ENCODE data around the gene PLXDC1. TPM values are rescaled to one million over a fixed set of nuclear protein-coding genes. Genes with fewer than 3 reads are reported as not detected.

The PLXDC1 gene
- total and polyA plus RNA-seq, 2 donors: 7.1 to 12.7 TPM

GRCh38 chr17:39193346-39193745 is 41.9 kb upstream of the PLXDC1 start:
- DNase-seq (ENCODE audit: extremely low spot score): no peak
- H3K27ac ChIP-seq (ENCODE audit: low read depth): no peak overlapping the region
- WGBS: 81% methylated on average over 10 of the region's 10 CpGs
- peaks cover 5% of the 10 kb centered on the region for H3K36me3 ChIP-seq (ENCODE audit: insufficient read depth)
- H3K4me1 ChIP-seq (ENCODE audit: insufficient read depth): no peaks in the 10 kb centered on the region
- no peak overlapping the region for H3K4me3 ChIP-seq (ENCODE audit: low read depth, low read length)

GRCh38 chr17:39192901-39193300 is 41.5 kb upstream of the PLXDC1 start:
- Histone ChIP-seq H3K4me3 (ENCODE audit: low read depth, low read length) (no peak overlapping the region), H3K36me3 (ENCODE audit: insufficient read depth) (peaks cover 5% of the 10 kb centered on the region), H3K27ac (ENCODE audit: low read depth) (no peak overlapping the region), H3K4me1 (ENCODE audit: insufficient read depth) (no peaks in the 10 kb centered on the region)
- DNase-seq (ENCODE audit: extremely low spot score): no peak
- WGBS: 95% methylated on average over 16 of the region's 16 CpGs

- no peaks in the 10 kb centered on the region for H3K4me1 ChIP-seq (ENCODE audit: insufficient read depth)
- 90% methylated on average over 9 of the region's 9 CpGs for WGBS
- H3K36me3 ChIP-seq (ENCODE audit: insufficient read depth): peaks cover 5% of the 10 kb centered on the region
- no peak overlapping the region for H3K4me3 ChIP-seq (ENCODE audit: low read depth, low read length)
- H3K27ac ChIP-seq (ENCODE audit: low read depth): no peak overlapping the region
- no peak for DNase-seq (ENCODE audit: extremely low spot score)
These were observed 40.5 kb upstream of the PLXDC1 start for GRCh38 chr17:39191750-39192510.

GRCh38 chr17:39187152-39187830 is 35.9 kb upstream of the PLXDC1 start:
- H3K27ac ChIP-seq (ENCODE audit: low read depth): no peak overlapping the region
- no peaks in the 10 kb centered on the region for H3K4me1 ChIP-seq (ENCODE audit: insufficient read depth)
- 94% methylated on average over 9 of the region's 9 CpGs for WGBS
- H3K36me3 ChIP-seq (ENCODE audit: insufficient read depth): peaks cover 5% of the 10 kb centered on the region
- no peak overlapping the region for H3K4me3 ChIP-seq (ENCODE audit: low read depth, low read length)
- no peak for DNase-seq (ENCODE audit: extremely low spot score)

GRCh38 chr17:39186481-39187002 is 35.1 kb upstream of the PLXDC1 start:
- no peaks in the 10 kb centered on the region for H3K4me1 ChIP-seq (ENCODE audit: insufficient read depth)
- no peak overlapping the region for H3K4me3 ChIP-seq (ENCODE audit: low read depth, low read length)
- no peak overlapping the region for H3K27ac ChIP-seq (ENCODE audit: low read depth)
- 81% methylated on average over 15 of the region's 15 CpGs for WGBS
- DNase-seq (ENCODE audit: extremely low spot score): no peak
- peaks cover 2% of the 10 kb centered on the region for H3K36me3 ChIP-seq (ENCODE audit: insufficient read depth)

GRCh38 chr17:39183720-39184119 is 32.3 kb upstream of the PLXDC1 start:
- H3K27ac ChIP-seq (ENCODE audit: low read depth): no peak overlapping the region
- no peaks in the 10 kb centered on the region for H3K36me3 ChIP-seq (ENCODE audit: insufficient read depth)
- no peak for DNase-seq (ENCODE audit: extremely low spot score)
- WGBS: 86% methylated on average over 10 of the region's 10 CpGs
- H3K4me3 ChIP-seq (ENCODE audit: low read depth, low read length): no peak overlapping the region
- no peaks in the 10 kb centered on the region for H3K4me1 ChIP-seq (ENCODE audit: insufficient read depth)

- H3K4me3 ChIP-seq (ENCODE audit: low read depth, low read length): no peak overlapping the region
- 95% methylated on average over 5 of the region's 5 CpGs for WGBS
- H3K27ac ChIP-seq (ENCODE audit: low read depth): no peak overlapping the region
- H3K4me1 ChIP-seq (ENCODE audit: insufficient read depth): peaks cover 1% of the 10 kb centered on the region
- DNase-seq (ENCODE audit: extremely low spot score): no peak
- no peaks in the 10 kb centered on the region for H3K36me3 ChIP-seq (ENCODE audit: insufficient read depth)
These were observed 31.6 kb upstream of the PLXDC1 start for GRCh38 chr17:39183045-39183444.

GRCh38 chr17:39181303-39181702 is 29.9 kb upstream of the PLXDC1 start:
- WGBS: 93% methylated on average over 5 of the region's 5 CpGs

GRCh38 chr17:39178536-39178935 is 27.1 kb upstream of the PLXDC1 start:
- H3K27ac ChIP-seq (ENCODE audit: low read depth): no peak overlapping the region
- H3K36me3 ChIP-seq (ENCODE audit: insufficient read depth): no peaks in the 10 kb centered on the region
- no peak overlapping the region for H3K4me3 ChIP-seq (ENCODE audit: low read depth, low read length)
- WGBS: 62% methylated on average over 4 of the region's 4 CpGs
- H3K4me1 ChIP-seq (ENCODE audit: insufficient read depth): peaks cover 1% of the 10 kb centered on the region
- DNase-seq (ENCODE audit: extremely low spot score): no peak

More at GRCh38 chr17:39181303-39181702, 29.9 kb upstream of the PLXDC1 start:
- H3K4me1 ChIP-seq (ENCODE audit: insufficient read depth): peaks cover 1% of the 10 kb centered on the region
- DNase-seq (ENCODE audit: extremely low spot score): no peak
- H3K27ac ChIP-seq (ENCODE audit: low read depth): no peak overlapping the region
- H3K4me3 ChIP-seq (ENCODE audit: low read depth, low read length): no peak overlapping the region
- no peaks in the 10 kb centered on the region for H3K36me3 ChIP-seq (ENCODE audit: insufficient read depth)

GRCh38 chr17:39177256-39177655 is 25.8 kb upstream of the PLXDC1 start:
- no peaks in the 10 kb centered on the region for H3K36me3 ChIP-seq (ENCODE audit: insufficient read depth)
- 82% methylated on average over 12 of the region's 12 CpGs for WGBS
- H3K4me1 ChIP-seq (ENCODE audit: insufficient read depth): peaks cover 1% of the 10 kb centered on the region

GRCh38 chr17:39175695-39176093 is 24.3 kb upstream of the PLXDC1 start:
- no peak overlapping the region for H3K27ac ChIP-seq (ENCODE audit: low read depth)
- 80% methylated on average over 10 of the region's 10 CpGs for WGBS
- H3K4me3 ChIP-seq (ENCODE audit: low read depth, low read length): no peak overlapping the region
- DNase-seq (ENCODE audit: extremely low spot score): no peak
- no peaks in the 10 kb centered on the region for H3K36me3 ChIP-seq (ENCODE audit: insufficient read depth)
- H3K4me1 ChIP-seq (ENCODE audit: insufficient read depth): peaks cover 1% of the 10 kb centered on the region

More at GRCh38 chr17:39177256-39177655, 25.8 kb upstream of the PLXDC1 start:
- no peak overlapping the region for H3K4me3 ChIP-seq (ENCODE audit: low read depth, low read length)
- no peak overlapping the region for H3K27ac ChIP-seq (ENCODE audit: low read depth)
- DNase-seq (ENCODE audit: extremely low spot score): no peak

- no peaks in the 10 kb centered on the region for H3K36me3 ChIP-seq (ENCODE audit: insufficient read depth)
- no peak for DNase-seq (ENCODE audit: extremely low spot score)
- 54% methylated on average over 35 of the region's 35 CpGs for WGBS
- H3K27ac ChIP-seq (ENCODE audit: low read depth): no peak overlapping the region
- no peak overlapping the region for H3K4me3 ChIP-seq (ENCODE audit: low read depth, low read length)
- H3K4me1 ChIP-seq (ENCODE audit: insufficient read depth): peaks cover 1% of the 10 kb centered on the region
These were observed 23.7 kb upstream of the PLXDC1 start for GRCh38 chr17:39174920-39175694.

GRCh38 chr17:39173526-39174274 is 22.3 kb upstream of the PLXDC1 start:
- Histone ChIP-seq H3K4me1 (ENCODE audit: insufficient read depth) (peaks cover 1% of the 10 kb centered on the region), H3K4me3 (ENCODE audit: low read depth, low read length) (no peak overlapping the region), H3K36me3 (ENCODE audit: insufficient read depth) (no peaks in the 10 kb centered on the region), H3K27ac (ENCODE audit: low read depth) (no peak overlapping the region)
- WGBS: 65% methylated on average over 10 of the region's 10 CpGs
- no peak for DNase-seq (ENCODE audit: extremely low spot score)
